Right lobe of liver (tissue), 4 donors: ENCODE results near the gene GSTM4.

Experiments used
- CTCF ChIP-seq, 4 donors: fragments of 200-600 bp in 3 of 4; fragments of 450-650 bp in 1 of 4; IDR thresholded peaks; one replicate each; pipeline versions ENCODE4 v1.5.1 to v1.8.0; 2016 to 2022; ENCODE audit warnings: antibody characterized with exemption in 4 of 4, mild to moderate bottlenecking in 2 of 4
- POLR2A ChIP-seq: fragments of 450-650 bp; IDR thresholded peaks from one replicate; pipeline ENCODE4 v1.6.1; 2017; ENCODE audit warnings: antibody characterized with exemption, mild to moderate bottlenecking
- donor health status: DM: no; HTN: no; CAD: no.
- donor health status: DM: no; HTN: no; CAD: no.
- donor health status: DM: no; HTN: yes; CAD: no.

GRCh38 chr1:109650609-109651008 is 5.3 kb upstream of the GSTM4 start:
- TF ChIP-seq CTCF (IDR thresholded peaks at IDR 0.05) = no peak
- no peak for TF ChIP-seq POLR2A
